Skeletal muscle satellite cell (primary cell): Measurements from ENCODE around the gene URAD. TPM values are rescaled to one million over a fixed set of nuclear protein-coding genes. Genes with fewer than 3 reads are reported as not detected.

Experiments
- H3K27me3 ChIP-seq: 2 replicates; pipeline ENCODE4 v1.7.0; 2013; ENCODE audit warnings: low read length; ENCODE audit not compliant: control insufficient read depth, insufficient read depth
- H3K36me3 ChIP-seq: 2 replicates; pipeline ENCODE4 v1.7.0; 2013; ENCODE audit warnings: mild to moderate bottlenecking, control low read depth, low read length; ENCODE audit not compliant: insufficient read depth
- H3K4me1 ChIP-seq: 2 replicates; pipeline ENCODE4 v1.7.0; 2013; ENCODE audit warnings: low read length; ENCODE audit not compliant: control insufficient read depth, insufficient read depth
- H3K4me2 ChIP-seq: 2 replicates; pipeline ENCODE4 v1.7.0; 2013; ENCODE audit warnings: mild to moderate bottlenecking, low read length
- H3K4me3 ChIP-seq: 2 replicates; pipeline ENCODE4 v1.7.0; 2013; ENCODE audit warnings: low read length
- H3K9ac ChIP-seq: 2 replicates; pipeline ENCODE4 v1.7.0; 2013; ENCODE audit warnings: mild to moderate bottlenecking, low read depth, low read length, moderate library complexity
- H3K9me3 ChIP-seq: replicated peaks from 2 replicates; pipeline ENCODE4 v1.7.0; 2013; ENCODE audit warnings: mild to moderate bottlenecking, control low read depth, low read length
- small RNA-seq: library from RNA; depleted of rRNA; stranded (forward); fragments of <200 nt; gene quantifications from one replicate; pipeline ENCODE3, GENCODE V24; 2012

The URAD gene

DNA sequence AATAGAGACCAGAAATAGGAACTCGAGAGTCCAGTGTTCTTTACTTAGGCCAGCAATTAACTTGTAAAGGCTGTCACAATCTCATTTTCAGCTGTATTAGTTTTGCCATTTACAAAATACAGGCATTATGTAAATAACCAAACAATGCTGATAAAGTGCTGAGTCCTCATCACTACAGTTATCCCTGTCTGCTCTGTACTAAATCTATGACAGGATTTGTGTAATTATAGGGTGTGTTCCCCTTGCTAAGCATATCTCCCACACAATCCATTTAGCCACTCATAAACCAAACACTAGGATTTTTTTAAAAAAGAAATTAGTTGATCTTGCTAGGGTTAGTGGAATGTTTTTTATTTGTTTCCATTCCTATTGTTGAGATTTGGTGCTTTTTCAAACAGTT, 45.5 kb downstream of the URAD start:
- Histone ChIP-seq H3K9me3 (no peaks in the 10 kb centered on the region), H3K4me1 (no peaks in the 10 kb centered on the region), H3K4me2 (no peak overlapping the region), H3K9ac (no peak overlapping the region), H3K4me3 (no peak overlapping the region), H3K27me3 (peaks cover 6% of the 10 kb centered on the region), H3K36me3 (no peaks in the 10 kb centered on the region)

DNA sequence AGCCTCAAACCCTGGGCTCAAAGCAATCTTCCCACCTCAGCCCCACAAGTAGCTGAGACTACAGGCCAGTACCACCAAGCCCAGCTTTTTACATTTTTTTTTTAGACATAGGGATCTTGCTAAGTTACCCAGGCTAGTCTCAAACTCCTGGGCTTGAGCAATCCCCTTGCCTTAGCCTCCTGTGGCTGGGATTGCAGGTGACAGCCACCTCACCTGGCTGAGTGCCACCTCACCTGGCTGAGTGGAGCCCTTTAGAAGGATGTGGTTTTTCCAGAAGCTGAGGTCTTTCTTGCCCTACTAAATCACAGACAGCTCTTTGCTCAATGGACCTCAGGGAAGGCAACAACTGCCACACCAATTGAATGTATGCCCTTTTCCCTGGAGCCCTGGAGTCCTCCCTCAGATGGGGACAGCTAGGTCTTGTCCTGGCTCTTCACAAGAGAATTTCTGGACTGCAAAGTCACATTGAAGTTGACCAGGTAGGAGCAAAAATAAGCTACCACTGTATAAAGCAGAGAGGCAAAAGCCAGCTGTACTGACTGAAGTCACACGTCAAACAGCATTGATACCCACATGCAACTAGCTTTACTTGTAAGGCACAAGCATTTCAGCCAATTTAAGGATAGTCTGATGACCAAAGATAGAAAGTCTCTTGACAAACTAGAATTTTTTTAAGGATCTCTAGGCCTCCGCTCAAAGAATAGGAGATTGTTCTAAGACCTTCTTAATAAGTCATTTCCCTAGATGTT, 54.7 kb downstream of the URAD start:
- H3K36me3 ChIP-seq: no peaks in the 10 kb centered on the region
- no peaks in the 10 kb centered on the region for H3K4me1 ChIP-seq
- no peak overlapping the region for H3K9ac ChIP-seq
- no peak overlapping the region for H3K4me3 ChIP-seq
- no peak overlapping the region for H3K4me2 ChIP-seq
- H3K9me3 ChIP-seq: no peaks in the 10 kb centered on the region
- H3K27me3 ChIP-seq: peaks cover 43% of the 10 kb centered on the region

DNA sequence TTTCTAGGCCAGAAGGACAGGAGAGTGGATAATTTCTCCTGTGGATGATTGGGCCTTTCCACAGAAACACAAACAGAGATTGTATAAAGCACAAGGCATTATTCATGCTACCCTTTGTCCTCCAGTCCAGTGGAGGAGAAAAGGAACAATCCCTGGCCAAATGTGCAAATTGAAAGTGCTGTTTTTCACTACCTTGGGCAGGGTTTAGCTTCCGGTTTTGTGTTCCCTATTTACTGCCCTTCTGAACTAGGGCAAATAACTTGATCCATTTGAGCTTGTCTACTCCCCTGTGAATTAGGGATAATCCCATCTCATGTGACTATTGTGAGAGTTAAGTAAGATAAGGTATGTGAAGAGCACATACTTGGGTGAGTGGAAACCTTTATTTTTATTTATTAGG, 55.4 kb downstream of the URAD start:
- no peaks in the 10 kb centered on the region for H3K4me1 ChIP-seq
- no peak overlapping the region for H3K9ac ChIP-seq
- peaks cover 50% of the 10 kb centered on the region for H3K27me3 ChIP-seq
- H3K4me2 ChIP-seq: no peak overlapping the region
- no peaks in the 10 kb centered on the region for H3K36me3 ChIP-seq
- H3K4me3 ChIP-seq: no peak overlapping the region
- H3K9me3 ChIP-seq: no peaks in the 10 kb centered on the region

DNA sequence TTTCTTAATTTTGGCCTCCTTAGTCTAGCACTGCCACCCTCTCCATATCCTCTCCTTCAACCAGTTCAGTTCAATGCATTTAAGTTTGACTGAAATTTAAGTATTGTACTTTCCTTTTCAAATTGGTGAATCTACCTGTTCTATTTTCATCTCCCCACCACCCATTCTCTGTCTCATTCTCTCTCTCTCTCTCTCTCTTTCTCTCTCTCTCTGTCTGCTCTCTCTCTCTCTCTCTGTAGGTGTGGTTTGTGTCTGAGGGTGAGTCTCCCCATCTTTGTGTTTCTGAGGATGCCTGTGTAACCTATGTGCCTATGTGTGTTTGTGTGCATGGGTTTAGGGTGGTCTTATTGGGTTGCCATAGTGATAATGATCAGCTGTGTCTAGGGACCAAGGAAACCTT, 58.6 kb downstream of the URAD start:
- Histone ChIP-seq H3K4me2 (no peak overlapping the region), H3K9ac (no peak overlapping the region), H3K27me3 (peaks cover 82% of the 10 kb centered on the region), H3K4me1 (no peaks in the 10 kb centered on the region), H3K36me3 (no peaks in the 10 kb centered on the region), H3K4me3 (no peak overlapping the region), H3K9me3 (no peaks in the 10 kb centered on the region)

DNA sequence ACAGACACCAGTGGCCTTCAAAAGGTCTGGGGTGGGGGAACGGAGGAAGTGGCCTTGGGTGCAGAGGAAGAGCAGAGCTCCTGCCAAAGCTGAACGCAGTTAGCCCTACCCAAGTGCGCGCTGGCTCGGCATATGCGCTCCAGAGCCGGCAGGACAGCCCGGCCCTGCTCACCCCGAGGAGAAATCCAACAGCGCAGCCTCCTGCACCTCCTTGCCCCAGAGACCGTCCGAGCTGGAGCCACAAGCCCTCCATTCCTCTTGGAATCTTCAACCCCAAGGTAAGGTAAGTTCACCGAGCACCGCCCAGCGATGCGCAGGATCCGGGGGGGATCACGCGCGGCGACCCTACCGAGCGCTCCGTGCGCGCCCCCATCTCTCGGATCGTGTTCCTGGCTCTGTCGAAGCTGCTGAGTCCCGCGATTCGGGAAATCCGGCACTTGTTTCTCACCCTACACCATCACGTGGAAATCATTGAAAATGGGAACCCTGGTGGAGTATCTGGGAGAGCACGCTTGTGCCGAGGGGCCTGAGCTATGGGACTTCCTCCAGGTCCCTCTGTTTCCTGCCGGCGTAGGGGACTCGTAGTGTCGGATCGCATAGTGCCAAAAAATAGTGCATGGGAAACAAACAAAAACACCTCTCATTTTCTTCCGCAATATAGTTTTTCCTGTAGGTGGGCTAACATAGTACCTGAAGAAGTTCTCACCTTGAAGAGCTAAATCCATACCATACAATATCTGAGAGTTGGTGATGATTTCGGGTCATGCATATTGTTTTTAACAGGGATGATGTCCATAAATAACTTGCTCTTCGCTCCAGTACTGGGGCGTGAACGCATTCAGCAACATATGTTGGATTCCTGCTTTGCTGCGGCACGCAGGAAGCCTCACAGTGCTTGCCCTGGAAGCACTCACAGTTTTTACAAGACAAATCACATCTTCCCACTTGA, 59.4 kb downstream of the URAD start:
- H3K4me3 ChIP-seq: no peak overlapping the region
- no peak overlapping the region for H3K9ac ChIP-seq
- H3K9me3 ChIP-seq: no peaks in the 10 kb centered on the region
- H3K4me1 ChIP-seq: no peaks in the 10 kb centered on the region
- peaks cover 86% of the 10 kb centered on the region for H3K27me3 ChIP-seq
- no peaks in the 10 kb centered on the region for H3K36me3 ChIP-seq
- no peak overlapping the region for H3K4me2 ChIP-seq

DNA sequence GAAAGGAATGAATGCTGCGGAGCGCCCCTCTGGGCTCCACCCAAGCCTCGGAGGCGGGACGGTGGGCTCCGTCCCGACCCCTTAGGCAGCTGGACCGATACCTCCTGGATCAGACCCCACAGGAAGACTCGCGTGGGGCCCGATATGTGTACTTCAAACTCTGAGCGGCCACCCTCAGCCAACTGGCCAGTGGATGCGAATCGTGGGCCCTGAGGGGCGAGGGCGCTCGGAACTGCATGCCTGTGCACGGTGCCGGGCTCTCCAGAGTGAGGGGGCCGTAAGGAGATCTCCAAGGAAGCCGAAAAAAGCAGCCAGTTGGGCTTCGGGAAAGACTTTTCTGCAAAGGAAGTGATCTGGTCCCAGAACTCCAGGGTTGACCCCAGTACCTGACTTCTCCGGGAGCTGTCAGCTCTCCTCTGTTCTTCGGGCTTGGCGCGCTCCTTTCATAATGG, 60.1 kb downstream of the URAD start:
- no peaks in the 10 kb centered on the region for H3K9me3 ChIP-seq
- no peak overlapping the region for H3K4me2 ChIP-seq
- H3K36me3 ChIP-seq: no peaks in the 10 kb centered on the region
- H3K4me3 ChIP-seq: no peak overlapping the region
- H3K4me1 ChIP-seq: no peaks in the 10 kb centered on the region
- H3K27me3 ChIP-seq: peaks cover 88% of the 10 kb centered on the region
- no peak overlapping the region for H3K9ac ChIP-seq

Small RNA genes lying within 50 kb of the gene (small RNA-seq; reads per million reads assigned to genes)
- gene ATP5F1EP2 (not detected), gene RN7SL272P (not detected)
